K562 (cell line): ENCODE data around the gene OR4X1.

Experiments used
- EZH2 ChIP-seq: IDR thresholded peaks from 2 replicates; pipeline ENCODE4 v1.6.1; 2012; ENCODE audit warnings: low read depth, mild to moderate bottlenecking, inconsistent platforms, low read length, borderline replicate concordance
- HDAC2 ChIP-seq: fragments of 450-650 bp; IDR thresholded peaks from 2 replicates; pipeline ENCODE4 v1.6.1; 2016; ENCODE audit warnings: mild to moderate bottlenecking
- MEF2D ChIP-seq: conservative IDR thresholded peaks from 2 replicates; pipeline ENCODE4 v1.6.1; 2016; ENCODE audit warnings: low read depth, missing genetic modification characterization, missing compliant biosample characterization
- MYNN ChIP-seq, 2 experiments: sonication (generic); formaldehyde crosslinking in 1 of 2; IDR thresholded peaks; 2 replicates each; pipeline versions ENCODE4 v1.5.0 to v1.6.1; 2016 to 2020; ENCODE audit warnings: antibody characterized with exemption in 1 of 2, missing genetic modification reagents in 1 of 2
- POLR2AphosphoS2 ChIP-seq: IDR thresholded peaks from 2 replicates; pipeline ENCODE4 v1.6.1; 2012; ENCODE audit warnings: low read length, improper control_type of control experiment
- SAP30 ChIP-seq: fragments of 200-600 bp; sonication (generic); IDR thresholded peaks from 2 replicates; pipeline ENCODE4 v1.6.1; 2012; ENCODE audit warnings: borderline replicate concordance, low read depth, mild to moderate bottlenecking, moderate library complexity, low read length, control low read depth, inconsistent platforms; ENCODE audit not compliant: insufficient read depth, poor library complexity, severe bottlenecking
- SMARCC2 ChIP-seq: fragments of 450-650 bp; IDR thresholded peaks from 2 replicates; pipeline ENCODE4 v1.6.1; 2017; ENCODE audit warnings: antibody characterized with exemption, moderate library complexity, mild to moderate bottlenecking, low read depth
- SREBF2 ChIP-seq: sonication (generic); formaldehyde crosslinking; IDR thresholded peaks from 2 replicates; pipeline ENCODE4 v1.4.0; 2020; ENCODE audit warnings: mild to moderate bottlenecking, missing genetic modification reagents
- ZBED1 ChIP-seq: IDR thresholded peaks from 2 replicates; pipeline ENCODE4 v1.6.1; 2014
- ZBTB7A ChIP-seq: IDR thresholded peaks from 2 replicates; pipeline ENCODE4 v1.6.1; 2011; ENCODE audit warnings: low read depth, mild to moderate bottlenecking, low read length, moderate library complexity, borderline replicate concordance; ENCODE audit not compliant: control insufficient read depth
- TF ChIP-seq, protein P1 (sequence below): sonication (generic); formaldehyde crosslinking; IDR thresholded peaks from 2 replicates; pipeline ENCODE4 v1.8.1; 2023; ENCODE audit warnings: mild to moderate bottlenecking, missing genetic modification reagents, moderate library complexity

DNA sequence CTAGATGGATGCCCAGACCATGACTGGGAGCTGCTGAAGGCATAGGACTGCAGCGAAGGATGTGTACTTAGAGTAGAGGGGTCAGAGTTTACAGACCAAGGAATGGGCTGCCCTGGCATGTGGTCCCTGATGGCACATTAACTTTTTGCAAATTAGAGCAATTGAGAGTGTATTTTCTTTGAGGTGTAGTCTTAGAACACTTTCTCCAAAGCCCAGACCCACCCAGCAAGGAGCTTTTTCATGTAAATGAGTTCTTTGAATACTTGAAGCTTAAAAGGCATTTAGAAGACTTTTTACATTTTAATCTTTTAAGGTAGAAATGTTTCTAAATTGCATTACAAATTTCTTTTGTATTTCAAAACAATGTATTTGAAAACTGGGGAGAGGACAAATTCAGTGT lies 8.9 kb downstream of the OR4X1 start:
- TF ChIP-seq MEF2D (tag), result no peak
- no peak for TF ChIP-seq ZBTB7A
- TF ChIP-seq HDAC2, result no peak
- no peak for TF ChIP-seq SAP30
- TF ChIP-seq, protein P1, sequence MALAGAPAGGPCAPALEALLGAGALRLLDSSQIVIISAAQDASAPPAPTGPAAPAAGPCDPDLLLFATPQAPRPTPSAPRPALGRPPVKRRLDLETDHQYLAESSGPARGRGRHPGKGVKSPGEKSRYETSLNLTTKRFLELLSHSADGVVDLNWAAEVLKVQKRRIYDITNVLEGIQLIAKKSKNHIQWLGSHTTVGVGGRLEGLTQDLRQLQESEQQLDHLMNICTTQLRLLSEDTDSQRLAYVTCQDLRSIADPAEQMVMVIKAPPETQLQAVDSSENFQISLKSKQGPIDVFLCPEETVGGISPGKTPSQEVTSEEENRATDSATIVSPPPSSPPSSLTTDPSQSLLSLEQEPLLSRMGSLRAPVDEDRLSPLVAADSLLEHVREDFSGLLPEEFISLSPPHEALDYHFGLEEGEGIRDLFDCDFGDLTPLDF (CRISPR knock-in tag), result no peak
- TF ChIP-seq SREBF2 (CRISPR knock-in tag), result no peak
- TF ChIP-seq POLR2AphosphoS2, result no peak
- TF ChIP-seq MYNN (IDR thresholded peaks at IDR 0.05), result no peak
- no peak for TF ChIP-seq MYNN (CRISPR knock-in tag; IDR thresholded peaks at IDR 0.05)
- no peak for TF ChIP-seq ZBED1
- TF ChIP-seq SMARCC2, result no peak
- TF ChIP-seq EZH2, result no peak
